GM18502 (cell line): ENCODE data around the gene CCL21.

ENCODE experiments used
- ATAC-seq: cut with Tn5 transposase; IDR thresholded peaks from one replicate; pipeline ENCODE4 v1.9.1; 2021; ENCODE audit warnings: mild to moderate bottlenecking; ENCODE audit not compliant: unreplicated experiment, poor library complexity

Gene CCL21

DNA sequence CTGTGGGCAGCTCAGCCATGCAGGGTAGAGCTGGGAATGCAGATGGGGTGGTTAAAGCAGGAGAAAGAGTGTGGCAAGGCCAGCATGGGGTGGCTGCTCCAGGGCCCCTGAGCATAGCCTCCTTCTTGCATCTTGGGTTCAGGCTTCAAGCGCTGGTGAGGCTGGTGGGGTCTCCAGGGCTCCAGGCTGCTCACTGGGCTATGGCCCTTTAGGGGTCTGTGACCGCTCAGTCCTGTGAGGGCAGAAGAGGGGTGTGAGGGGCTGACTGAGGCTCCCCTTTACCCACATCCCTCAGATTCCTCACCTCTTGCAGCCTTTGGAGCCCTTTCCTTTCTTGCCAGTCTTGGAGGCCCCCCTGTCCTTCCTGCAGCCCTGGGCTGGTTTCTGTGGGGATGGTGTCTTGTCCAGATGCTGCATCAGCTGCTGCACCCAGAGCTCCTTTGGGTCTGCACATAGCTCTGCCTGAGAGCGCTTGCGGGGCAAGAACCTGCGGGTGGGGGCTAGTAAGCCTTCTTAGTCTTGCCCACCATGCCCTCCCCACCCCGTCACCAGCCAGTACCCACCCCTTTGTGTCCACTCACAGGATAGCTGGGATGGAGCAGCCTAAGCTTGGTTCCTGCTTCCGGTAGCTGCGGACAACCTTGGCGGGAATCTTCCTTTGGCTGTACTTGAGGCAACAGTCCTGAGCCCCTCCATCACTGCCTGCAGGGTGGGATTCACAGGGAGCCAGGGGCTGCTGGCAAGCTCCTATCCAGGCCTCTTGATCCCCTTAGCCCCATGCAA lies 549 bp downstream of the CCL21 start:
- no peak for ATAC-seq

DNA sequence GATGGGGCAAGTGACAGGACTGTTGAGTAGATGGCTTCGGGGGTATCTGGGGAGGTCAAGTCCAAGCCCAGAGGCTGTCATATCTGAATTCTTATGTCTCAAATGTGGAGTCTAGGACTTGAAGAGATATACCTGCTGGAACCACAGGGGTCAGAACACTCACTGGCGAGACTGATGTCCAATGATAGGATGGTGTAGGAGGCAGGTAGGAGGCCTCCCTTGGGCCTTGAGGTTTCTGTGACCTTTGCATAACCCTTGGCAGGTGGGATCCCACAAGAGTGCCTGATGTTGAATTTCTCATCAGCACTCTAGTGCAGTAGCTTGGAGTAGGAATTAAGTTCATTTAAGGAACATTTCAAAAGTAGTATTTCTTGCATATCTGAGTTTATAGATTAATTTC lies 2.8 kb downstream of the CCL21 start:
- ATAC-seq, result no peak

DNA sequence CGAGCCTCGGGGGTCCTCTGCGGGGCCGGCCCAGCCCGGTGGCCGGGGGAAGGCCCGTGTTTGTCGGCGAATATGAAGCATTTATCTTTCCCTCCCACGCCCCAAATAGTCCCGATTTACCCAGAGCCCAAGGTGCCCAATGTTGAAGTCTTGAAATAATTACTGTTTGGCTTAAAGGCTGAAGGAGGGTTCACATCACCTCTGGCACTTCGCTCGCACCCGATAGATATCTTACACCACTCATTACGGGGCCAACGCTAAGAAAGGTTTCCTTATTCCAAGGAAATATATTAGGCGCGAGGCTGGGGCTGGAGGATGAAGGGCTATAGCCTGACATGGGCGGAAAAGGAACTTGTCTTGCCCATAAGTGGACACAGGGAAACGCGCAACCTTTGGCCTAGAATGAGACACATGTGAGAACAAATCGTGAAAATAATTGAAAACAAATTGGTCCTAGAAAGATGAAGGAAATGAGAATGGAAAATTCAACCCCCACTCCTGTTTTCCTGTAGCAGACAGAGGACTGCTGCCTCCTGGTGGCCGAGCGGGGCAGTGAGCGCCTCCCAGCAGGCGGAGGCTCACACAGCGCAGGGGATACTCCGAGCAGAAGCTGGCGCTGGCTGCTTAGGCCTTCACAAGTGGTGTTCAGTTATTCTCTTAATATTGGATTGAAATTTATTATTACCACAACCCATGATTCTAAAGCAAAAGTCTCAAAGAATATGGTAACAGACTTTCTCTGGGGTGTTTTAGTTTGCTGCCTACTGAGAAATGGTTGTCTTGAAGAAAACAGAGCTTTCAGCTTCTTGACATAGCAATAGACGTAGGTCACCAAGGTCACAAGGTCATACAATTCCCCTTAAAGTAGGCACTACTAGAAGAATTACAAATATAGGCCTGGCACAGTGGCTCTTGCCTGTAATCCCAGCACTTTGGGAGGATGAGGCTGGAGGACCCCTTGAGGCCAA lies 7.9 kb downstream of the CCL21 start:
- ATAC-seq, result peak; percentile 75

DNA sequence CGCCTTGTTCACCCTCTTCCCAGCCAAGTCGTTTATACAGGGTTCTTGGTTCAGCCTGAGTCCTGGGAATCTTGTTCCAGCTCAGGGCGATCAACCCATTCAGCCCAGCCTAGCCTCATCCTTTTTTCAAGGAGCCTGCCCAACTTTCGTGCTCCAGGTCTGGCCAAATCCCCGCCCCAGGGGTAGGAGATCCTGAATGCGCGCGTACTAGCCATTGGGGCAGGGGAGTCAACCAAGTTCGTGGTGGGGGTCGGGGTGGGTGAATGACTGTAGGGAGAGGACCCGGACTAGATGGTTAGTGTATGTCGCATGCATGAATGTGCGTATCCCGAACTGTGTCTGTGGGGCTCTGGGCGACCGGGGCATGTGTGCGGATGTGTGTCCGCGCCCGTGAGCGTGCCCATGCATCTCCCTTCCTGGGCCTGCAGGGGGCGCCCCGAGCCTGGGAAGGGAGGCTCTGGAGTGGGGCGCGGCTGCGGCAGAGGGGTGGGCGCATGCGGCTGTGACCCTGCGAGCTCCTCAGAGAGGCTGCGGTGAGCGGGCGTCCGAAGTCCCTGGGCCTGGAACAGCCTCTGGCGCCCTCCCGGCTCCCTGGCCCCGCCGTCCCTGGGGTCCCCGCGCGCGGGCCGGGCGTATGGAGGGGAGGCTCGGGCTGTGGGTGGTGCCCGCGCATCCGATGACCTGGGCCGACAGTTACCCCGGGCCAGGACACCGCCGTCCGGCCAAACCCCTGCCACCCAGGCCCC lies 8.7 kb downstream of the CCL21 start:
- no peak for ATAC-seq

DNA sequence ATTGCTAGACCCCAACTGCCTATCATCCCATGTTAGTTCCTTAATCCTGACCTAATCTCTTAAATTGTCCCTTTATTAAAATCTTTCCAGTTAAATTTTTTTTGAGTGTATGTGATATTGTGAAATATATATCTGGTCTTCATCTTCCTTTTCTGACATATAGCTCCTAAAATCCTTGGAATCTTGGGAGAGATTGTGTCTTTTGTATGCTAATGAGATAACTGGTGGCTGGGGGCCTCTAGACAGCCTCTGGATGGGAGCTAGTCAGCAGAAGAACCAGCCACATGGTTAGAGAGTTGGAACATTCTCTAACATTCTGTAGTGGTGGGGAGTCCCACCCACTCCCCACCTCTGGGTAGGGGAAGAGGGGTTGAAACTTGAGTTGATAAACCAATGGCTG lies 15.1 kb downstream of the CCL21 start:
- ATAC-seq, result no peak

DNA sequence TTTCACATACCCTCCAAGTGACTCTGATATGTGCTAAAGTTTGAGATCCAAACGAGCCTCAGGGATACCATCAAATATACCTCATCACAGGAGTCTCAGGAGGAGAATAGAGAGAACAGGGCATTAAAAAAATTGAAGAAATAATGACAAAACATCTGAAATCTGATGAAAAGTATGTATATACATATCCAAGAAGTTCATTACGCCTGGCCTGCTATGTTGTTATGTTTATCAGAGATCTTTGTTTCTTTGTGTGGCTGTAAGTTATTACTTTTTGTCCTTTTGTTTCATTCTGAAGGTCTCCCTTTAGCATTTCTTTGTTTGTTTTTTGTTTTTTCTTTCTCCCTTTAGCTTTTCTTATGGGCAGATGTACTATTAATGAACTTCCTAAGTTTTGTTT lies 16.4 kb downstream of the CCL21 start:
- no peak for ATAC-seq

DNA sequence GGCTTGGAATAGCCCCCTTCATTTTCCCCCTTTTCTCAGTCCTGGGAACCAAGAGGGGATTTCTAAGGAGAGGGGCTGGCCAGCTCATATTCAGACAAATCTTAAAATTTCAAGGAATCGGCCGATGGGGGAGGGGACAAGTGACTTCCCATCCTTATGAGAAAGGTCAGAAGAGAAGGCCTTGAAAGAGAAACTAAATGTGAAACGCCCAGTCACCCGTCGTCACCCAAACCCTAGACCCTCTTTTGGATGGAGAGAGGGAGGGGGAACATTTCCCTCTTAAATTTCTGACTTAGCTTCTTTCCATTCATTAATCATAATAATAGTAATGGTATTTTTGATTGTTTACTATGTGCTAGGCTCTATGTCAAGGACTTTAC lies 18.0 kb downstream of the CCL21 start:
- no peak for ATAC-seq

DNA sequence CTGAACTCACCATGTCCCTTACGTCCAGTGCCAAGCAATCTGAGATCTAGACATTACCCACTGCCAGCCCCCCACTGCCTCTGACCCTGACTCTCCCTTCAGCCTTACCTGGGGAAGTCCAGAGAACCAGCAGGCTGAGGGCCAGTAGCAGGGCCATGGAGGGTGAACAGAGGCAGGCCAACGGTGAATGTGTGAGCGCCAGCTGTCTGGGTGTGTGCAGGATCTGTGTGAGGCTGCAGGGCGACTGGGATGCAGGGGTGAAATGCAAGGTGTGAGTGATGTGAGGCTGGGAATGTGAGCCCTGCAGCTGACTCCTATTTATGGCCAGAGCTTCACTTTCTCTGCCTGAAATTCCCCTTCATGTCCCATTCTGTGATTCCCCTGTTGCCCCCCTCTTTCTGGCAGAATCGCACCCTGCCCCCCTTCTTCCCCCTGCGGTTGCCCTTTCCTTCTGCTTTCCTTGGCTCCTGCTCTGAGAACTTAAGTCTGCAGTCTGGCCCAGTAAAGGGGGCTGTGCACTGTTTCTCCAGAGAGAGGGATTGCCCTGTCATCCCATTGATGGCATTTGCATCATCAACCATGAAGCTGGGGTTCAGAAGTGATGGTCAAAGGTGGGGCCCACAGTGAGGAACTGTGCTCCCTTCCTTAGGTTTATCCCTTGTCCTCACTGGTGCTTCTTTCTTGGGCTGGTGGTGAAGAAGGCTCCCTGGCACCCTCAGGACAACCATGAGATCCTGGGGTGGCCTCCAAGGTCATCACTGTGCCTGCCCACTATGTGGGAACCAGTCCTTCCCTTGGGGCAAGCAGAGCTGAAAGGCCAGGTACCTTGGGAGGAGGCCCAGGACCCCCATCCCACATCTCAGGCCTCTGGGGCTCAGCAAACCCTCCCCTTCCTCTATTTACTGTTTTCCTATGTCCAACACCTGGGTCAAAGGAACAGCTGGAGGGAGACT lies 18.7 kb downstream of the CCL21 start, which contains the start of gene CCL19:
Gene CCL19 (minus strand): TSS at position 294 of the 953 bp plus-strand sequence. CDS start 137 bp downstream, at position 157.
- no peak for ATAC-seq

DNA sequence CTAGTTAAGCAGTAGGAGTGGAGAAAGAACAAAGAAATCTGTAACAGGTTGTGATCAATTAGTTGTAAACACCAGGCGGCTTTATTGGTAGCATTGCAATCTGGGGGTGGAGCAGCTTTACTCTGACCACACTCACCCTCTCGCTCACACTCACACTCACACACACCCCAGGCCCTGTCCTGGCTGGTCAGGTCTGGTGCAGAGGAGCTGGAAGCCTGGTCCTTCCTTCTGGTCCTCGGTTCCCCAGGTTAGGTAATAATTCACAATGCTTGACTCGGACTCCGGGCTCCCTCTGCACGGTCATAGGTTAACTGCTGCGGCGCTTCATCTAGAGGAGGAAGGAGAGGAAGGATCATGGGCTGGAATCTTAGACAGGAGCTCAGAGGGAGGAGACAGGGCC lies 20.4 kb downstream of the CCL21 start:
- ATAC-seq, result no peak

DNA sequence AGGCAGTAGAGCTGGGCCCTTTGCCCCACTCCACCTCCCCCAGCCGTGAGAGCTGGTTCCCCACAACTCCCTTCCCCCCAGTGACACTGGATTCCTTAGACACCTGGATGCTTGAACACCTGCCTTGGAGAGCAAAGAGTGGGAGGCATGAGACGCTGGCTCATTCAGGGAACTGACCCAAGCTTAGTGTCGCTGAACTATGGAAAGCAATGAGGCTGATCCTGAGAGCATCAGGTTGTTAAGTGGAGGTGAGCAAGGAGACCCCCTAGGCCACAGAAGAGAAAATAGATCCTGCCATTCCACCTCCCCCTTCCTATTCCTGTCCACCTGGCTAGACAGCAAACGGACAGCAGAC lies 20.8 kb downstream of the CCL21 start:
- ATAC-seq, result no peak

DNA sequence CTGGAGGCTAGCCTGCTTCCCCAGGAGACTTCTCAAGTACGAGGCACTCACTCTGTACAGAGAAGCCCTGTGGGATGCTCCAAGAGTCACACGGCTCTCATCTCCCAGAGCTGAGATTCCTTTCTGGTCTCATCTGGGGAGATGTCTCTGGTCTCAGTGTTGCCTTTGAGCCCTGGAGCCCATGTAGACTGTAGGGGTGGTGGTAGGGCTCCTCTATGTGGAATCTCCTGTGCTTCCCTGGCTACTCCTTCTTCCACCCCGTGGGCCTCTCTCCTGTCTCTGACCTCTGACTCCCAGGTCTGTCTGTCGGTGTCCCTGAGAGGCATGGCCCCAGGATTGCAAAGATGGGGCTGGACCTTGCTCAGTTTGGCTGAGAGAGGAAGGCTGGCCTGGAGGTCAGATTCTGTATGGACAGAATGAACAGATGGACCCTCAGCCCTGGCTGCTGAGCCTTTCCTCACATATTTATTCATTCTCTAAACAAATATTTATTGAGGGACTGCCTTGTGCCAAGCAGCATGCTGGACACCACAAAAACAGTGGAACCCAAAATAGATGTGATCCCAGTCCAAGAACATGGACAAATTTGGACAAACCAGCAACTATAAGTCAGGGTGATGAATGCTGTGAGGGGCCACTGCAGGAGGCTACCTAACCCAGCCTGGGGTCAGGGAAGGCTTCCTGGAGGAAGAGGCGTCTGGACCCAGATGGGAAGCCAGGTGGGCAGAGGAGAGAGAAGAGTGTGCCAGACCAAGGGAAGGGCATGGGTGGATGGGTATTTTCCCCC lies 21.4 kb downstream of the CCL21 start:
- no peak for ATAC-seq

DNA sequence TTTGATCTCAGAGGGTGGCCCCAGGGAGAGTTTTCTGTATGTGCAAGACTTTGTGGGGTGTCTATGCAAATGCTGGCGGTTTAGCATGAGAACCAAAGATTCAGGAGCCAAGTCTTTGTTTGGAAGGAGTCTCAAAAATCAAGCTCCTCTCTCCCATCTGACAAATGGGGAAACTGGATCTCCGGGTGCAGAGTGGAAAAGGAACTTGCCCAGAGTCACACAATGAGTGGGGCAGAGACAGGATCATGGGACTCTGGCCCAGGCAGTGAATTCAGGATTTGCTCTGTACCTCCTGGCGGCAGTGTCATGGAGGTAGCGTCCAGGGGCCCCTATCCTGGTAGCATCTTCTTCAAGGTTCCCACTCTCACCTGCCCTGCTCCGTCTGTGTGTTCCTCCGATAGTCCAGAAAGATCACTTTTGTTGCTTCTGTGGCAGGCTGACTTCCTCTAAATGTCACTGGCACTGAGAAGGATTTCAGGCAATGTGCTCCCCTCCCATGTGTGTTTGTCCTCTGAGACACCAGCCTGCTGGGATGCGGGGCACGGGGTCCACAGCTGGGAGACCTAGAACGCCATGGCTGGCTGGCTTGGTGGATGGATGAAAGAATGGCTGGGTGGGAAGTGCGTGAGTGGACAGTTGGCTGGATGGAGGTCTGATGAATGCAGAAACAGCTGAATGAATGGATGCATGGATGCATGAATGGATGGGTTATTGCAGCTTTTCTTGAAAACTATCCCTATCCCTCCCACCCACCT lies 22.5 kb downstream of the CCL21 start:
- ATAC-seq, result no peak

DNA sequence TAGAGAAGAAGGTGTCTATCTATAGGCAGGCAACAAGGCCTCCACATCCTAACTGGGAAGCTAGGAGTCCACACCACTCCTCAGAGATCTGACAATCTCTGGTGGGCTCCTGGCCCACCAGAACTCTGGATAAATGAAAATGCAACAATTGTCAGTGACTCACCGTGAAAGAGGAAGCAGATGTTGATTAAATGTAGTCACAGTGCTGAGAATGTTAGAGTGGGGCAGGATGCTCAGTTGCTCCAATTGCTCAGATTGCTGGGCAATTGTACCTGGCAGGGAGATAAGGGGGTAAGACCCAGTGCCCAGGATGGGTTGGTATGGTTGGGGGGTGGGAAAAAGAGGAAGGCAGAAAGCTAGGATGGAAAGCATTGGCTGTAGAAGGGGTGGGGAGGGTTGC lies 23.2 kb downstream of the CCL21 start:
- no peak for ATAC-seq

DNA sequence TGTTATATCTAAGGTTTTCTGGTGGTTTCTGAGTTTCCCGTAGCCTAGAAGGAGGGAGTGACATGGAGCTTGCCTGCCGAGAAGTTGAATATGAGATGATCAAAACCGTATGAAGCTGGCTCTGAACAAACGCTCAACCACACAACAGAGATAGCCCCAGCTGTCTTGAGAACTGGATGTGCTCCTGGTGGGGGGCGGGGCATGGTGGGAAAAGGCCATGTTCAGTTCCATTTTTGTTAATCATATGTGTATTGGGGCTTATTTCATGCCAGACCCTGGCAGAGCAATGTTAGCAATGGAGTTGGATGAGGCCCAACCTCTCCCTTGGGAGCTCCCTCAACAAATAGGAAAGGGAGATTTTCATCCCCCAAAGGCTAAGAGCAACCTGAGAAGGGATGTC lies 23.7 kb downstream of the CCL21 start:
- no peak for ATAC-seq

DNA sequence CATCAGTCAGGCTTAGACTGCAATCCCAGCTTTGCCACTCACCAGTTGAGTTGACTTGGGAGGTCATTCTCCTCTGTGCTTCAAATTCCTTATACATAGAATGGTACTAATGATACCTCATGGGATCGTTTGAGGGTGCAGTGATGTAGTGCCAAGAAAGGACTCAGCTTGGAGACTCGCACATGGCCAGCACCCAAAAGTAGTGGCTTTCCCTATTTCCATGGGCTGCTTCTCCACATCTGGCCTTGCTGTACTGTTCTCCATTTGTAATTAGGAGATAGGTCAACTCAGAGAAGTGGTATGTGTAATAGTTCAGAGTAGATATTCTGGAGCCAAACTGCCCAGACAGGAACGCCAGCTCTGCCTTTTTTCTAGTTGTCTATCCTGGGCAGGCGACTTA lies 24.3 kb downstream of the CCL21 start:
- no peak for ATAC-seq

DNA sequence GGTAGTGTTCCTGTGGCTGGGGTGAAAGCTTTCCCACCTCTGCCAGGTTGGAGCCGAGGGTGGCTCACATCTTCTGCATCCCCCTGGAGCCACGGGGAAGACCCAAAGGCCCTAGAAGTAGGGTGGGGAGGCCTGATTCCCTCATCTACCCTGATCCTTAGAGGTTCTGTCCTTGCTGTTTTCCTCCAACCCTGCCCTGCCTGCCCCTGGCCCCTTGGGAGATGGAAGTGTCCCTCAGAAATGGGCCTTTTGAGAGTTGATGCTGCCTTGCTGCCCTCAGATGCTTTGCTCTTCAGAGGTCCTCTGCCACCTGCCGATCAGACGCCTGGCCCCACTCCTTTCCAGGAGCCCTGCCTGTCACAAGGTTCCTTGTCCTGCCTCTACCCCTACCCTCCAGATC lies 25.1 kb downstream of the CCL21 start:
- no peak for ATAC-seq

DNA sequence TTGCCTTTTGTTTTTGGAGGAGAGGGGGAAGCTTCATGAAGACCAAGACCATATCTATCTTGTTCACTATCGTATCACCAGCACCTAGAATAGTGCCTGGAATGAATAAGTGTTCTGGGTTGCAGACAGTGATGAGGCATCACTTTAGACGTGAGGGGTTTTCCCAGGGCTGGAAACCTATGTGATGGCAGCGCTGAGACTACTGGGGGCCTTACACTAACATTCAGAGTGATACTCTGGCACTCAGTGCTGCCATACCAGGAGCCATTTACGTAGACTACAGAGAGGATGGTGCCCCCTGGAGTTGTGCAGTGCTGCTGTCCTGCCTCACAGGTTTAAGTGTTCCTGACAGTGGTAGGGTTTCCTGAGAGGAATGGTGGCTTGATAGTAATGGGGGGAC lies 25.8 kb downstream of the CCL21 start:
- no peak for ATAC-seq

DNA sequence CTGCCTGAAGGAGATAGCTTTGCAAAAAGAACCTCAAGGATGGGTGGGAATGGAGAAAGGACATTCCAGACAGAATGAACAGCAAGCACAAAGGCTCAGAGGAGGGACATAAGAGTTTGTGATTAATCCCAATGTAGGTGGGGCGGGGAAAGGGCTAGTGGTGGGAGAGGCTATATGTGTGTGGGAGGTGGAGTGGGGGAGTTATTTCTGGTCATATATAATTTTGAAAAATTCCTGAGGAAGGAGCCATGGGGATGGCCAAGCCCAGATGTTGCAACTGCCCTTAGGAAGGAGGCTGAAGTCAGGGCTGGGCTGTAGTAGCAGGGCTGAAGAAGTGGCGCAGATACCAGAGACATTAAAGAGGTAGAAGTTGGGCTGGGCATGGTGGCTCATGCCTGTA lies 34.1 kb downstream of the CCL21 start:
- no peak for ATAC-seq
